ENCODE data around the gene NPEPL1.
"Not testable (repeated sequence)": the region's sequence is repeated elsewhere in the genome, so short reads cannot be mapped to it uniquely, and the experiment has no call there.

NPEPL1 gene

GRCh38 chr20:58740356-58741308 is 48.0 kb downstream of the NPEPL1 start:
- no peak for DNase-seq (ENCODE audit: low spot score)

GRCh38 chr20:58741384-58741783 is 48.8 kb downstream of the NPEPL1 start:
- DNase-seq (ENCODE audit: low spot score) = no peak

- no peak for DNase-seq (ENCODE audit: low spot score)
Measured at GRCh38 chr20:58742668-58743566, 50.3 kb downstream of the NPEPL1 start.

- DNase-seq (ENCODE audit: low spot score) = no peak
Measured at GRCh38 chr20:58743929-58744534, 51.4 kb downstream of the NPEPL1 start.

DNA sequence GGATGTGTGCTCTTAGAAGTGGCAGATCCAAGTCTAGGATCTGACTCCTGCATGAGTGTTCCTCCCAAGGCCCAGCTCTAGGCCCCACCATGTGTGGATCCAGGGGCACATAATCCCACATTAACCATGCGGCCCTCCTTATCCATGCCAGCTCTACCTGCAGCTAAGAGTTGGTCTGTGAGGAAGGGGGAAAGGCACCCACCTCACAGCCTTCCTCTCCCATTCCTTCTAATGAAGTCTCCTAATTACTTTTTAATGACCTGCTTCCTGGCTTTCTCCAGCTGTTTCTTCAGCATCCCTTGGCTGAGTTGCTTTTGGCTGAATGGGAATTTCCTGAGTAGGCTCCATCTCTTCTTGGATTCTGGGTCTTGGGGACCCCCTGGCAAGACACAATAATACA is 52.2 kb downstream of the NPEPL1 start:
- no peak for DNase-seq (ENCODE audit: low spot score)

- DNase-seq (ENCODE audit: low spot score) = no peak
Measured at GRCh38 chr20:58745391-58745790, 52.8 kb downstream of the NPEPL1 start.

DNA sequence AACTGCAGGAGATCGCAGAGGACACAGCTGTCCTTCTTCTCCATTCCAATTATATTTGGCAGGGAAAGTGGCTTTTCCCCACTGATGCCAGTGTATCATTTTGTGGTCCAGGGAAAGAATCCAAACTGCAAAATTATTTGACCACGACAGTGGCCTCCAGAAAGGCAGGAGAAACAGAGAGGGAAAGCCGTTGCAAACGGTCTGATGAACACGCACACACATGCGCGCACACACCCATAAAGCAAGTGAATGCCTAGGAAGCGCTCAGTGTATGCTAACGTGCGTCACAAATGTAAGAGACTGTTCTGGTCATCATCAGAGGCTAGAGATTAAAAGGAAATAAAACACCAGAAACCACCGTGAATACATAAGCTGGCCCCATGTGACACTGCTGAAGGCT is 54.0 kb downstream of the NPEPL1 start:
- no peak for DNase-seq (ENCODE audit: low spot score)

GRCh38 chr20:58747211-58747610 is 54.6 kb downstream of the NPEPL1 start:
- DNase-seq (ENCODE audit: low spot score) = no peak

DNA sequence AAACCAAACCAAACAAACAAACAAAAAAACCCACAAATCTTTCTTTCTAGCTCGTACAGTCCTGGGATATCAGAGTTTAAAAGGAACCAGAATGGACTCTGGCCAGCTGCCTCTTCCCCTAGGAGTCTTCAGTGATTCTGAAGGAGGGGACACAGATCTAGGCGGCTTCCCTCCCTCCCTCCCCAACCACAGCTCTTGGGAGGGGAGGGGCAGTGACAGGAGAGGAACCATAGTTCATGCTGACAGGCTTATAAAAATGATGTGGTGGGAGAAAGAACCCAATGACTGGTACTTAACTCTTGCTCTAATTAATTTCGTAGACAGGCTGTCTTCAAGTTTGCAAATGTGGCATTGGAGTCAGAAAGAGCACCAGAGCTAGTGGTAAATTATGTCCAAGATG is 56.0 kb downstream of the NPEPL1 start:
- no peak for DNase-seq (ENCODE audit: low spot score)

GRCh38 chr20:58749098-58749769 is 56.6 kb downstream of the NPEPL1 start:
- no peak for DNase-seq (ENCODE audit: low spot score)

DNA sequence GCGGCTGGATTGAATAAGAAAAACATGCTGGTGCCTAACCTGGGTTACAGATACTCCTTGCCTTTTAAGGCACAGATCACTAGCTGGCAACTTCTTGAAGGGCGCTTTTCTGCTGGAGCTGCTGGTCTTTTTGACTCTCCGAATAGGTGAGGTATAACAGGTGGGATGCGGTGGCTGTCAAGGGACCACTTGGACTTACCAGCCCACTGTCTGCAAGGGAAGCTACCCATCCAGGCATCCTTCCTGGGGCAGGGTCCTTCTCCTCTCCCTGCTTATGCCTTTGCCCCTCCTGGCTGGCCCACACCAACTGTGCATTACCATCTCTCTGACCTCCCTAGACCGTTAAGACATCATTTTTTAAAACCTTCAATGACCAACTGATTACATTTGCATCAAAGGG is 57.4 kb downstream of the NPEPL1 start:
- no peak for DNase-seq (ENCODE audit: low spot score)

DNA sequence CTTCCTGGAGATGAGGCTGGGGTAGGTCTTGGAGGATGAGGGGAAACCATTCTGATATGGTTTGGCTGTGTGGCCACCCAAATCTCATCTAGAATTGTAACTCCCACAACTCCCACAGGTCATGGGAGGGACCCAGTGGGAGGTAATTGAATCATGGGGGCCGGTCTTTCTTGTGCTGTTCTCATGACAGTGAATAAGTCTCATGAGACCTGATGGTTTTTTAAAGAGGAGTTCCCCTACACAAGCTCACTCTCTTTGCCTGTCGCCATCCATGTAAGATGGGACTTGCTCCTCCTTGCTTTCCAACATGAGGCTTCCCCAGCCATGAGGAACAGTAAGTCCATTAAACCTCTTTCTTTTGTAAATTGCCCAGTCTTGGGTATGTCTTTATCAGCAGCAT is 58.1 kb downstream of the NPEPL1 start:
- DNase-seq (ENCODE audit: low spot score) = not testable (repeated sequence)

DNA sequence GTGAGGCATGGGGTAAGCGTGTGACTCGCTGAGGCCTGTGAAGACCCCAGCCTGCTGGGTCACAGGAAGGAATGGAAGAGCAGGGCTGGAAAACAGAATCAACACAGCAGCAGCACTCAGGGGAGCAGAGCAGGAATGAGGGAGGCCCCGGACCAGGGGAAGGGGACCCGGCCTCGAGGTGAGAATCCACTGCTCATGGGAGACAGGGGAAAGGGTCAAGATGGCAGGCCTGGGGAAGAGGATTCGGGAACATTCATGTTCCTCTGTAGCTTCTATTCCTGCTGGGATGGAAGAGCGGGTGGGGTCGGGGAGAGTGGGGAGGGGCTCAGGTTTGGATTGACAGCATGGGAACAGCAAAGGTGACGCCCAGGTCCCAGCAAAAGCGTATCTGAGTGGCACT is 59.4 kb downstream of the NPEPL1 start:
- no peak for DNase-seq (ENCODE audit: low spot score)

GRCh38 chr20:58752565-58752964 is 60.0 kb downstream of the NPEPL1 start:
- DNase-seq (ENCODE audit: low spot score) = no peak

DNA sequence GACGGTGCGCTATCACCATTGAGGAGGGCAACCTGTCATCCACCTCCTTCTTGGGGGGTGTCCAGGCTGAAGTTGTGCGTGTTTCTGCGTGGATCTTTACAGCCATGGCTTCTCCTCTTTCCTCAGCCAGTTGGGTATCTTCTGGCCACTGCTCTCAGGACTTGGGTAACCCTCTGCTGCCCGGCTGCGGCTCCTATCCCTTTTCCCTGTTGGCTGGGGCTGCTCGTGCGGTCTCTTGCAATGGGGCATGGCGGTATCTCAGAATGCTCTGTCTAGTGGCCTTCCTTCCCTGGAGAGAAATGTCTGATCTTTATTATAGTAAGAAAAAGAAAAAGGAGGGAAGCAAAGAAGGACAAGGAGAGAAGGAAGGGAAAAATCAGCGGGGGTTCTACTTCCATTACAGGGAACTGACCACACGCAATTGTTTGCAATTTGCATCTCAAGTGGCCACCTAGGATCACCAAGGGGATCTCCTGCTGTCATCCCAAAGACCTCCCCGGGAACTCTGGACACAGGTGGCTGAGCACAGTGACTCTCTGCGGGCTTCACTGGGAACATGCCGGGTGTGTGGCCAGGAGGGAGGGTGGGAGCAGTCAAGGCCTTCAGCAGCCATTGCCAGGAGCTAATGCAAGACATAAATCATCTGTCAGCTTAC is 60.8 kb downstream of the NPEPL1 start:
- no peak for DNase-seq (ENCODE audit: low spot score)

GRCh38 chr20:58753922-58754551 is 61.4 kb downstream of the NPEPL1 start:
- DNase-seq (ENCODE audit: low spot score) = no peak

DNA sequence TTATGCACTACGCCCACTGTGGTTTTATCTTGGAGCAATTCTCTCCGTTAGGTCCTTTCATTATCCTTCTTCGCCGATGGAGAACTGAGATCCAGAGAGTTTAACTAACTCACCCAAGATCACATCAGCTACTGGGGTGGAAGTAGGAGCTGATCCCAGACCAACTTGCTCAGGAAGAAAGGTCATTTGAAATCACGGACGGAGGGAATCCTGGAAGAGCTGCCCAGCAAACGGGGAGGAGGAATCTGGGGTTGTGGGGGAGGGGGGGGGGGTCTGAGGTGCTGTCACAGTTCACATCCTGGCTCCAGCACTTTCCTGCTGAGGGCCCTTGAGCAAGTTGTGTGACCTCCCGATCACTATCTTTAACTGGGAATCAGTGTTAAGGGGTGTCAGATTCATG is 62.0 kb downstream of the NPEPL1 start:
- no peak for DNase-seq (ENCODE audit: low spot score)

DNA sequence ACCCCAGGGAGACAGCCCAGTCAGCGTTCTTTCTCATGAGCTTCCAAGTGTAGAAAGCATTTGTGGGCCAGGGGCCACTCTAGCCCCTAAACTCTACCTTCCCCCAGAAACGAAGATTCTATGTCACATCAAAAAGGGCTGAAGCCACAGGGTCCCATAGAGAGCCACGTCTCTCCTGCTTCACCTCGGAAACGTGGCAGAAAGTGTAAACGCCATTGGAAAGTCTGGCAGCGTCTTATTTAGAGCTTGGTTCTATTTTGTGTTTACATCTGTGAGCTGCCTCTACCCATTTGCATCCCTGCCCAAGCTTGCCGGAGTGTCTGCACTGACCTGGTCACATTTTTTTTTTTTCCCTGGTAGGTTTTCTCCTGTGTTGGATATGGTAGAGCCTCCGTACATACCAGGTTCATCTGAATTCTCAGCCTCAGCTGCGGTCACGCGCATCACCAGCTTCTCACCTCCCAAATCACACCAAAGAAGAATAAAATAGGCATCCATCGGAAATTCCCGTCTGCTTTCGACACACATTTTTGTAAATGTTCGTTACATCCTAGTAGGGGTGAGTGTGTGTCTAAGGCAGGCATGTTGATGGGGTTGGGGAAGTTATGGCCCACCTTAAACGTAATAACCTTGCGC is 62.6 kb downstream of the NPEPL1 start:
- no peak for DNase-seq (ENCODE audit: low spot score)

- no peak for DNase-seq (ENCODE audit: low spot score)
Measured at GRCh38 chr20:58755766-58756449, 63.3 kb downstream of the NPEPL1 start.

- no peak for DNase-seq (ENCODE audit: low spot score)
Measured at GRCh38 chr20:58756450-58756775, 63.8 kb downstream of the NPEPL1 start.

All from GM03348 (cell line).